GM12892 (cell line): ENCODE results near the gene ARHGAP40.

ENCODE experiments used
- POLR2A ChIP-seq: IDR thresholded peaks from 2 replicates; pipeline ENCODE4 v1.6.1; 2011; ENCODE audit warnings: low read depth, low read length, control low read depth
- POLR2AphosphoS5 ChIP-seq: IDR thresholded peaks from 2 replicates; pipeline ENCODE4 v1.6.1; 2011; ENCODE audit warnings: low read depth, low read length, control low read depth
- TAF1 ChIP-seq: IDR thresholded peaks from 2 replicates; pipeline ENCODE4 v1.6.1; 2011; ENCODE audit warnings: low read depth, mild to moderate bottlenecking, control low read depth, low read length, borderline replicate concordance

- TF ChIP-seq POLR2A (no peak), TAF1 (no peak), POLR2AphosphoS5 (no peak)
Measured at GRCh38 chr20:38591474-38592410, 9.9 kb upstream of the ARHGAP40 start.
